Keratinocyte (primary cell): ENCODE data around the gene SCAND1. TPM values are rescaled to one million over a fixed set of nuclear protein-coding genes. Genes with fewer than 3 reads are reported as not detected.

ENCODE experiments used
- DNase-seq: peaks from one replicate; pipeline ENCODE4 v3.0.0-alpha.2; 2011; ENCODE audit warnings: low read depth, missing footprints, low spot score
- FAIRE-seq: peaks from 2 replicates; lab custom pipeline; 2011; peaks lifted over from hg19 to GRCh38; lab: Jason Lieb, UNC
- H2AFZ ChIP-seq: 2 replicates; pipeline ENCODE4 v1.6.0; 2012; ENCODE audit warnings: low read length, control low read depth, inconsistent platforms; ENCODE audit not compliant: control insufficient read depth
- H3K27ac ChIP-seq: 2 replicates; pipeline ENCODE4 v1.5.1; 2011; ENCODE audit warnings: low read length; ENCODE audit not compliant: control insufficient read depth, insufficient read depth
- H3K27me3 ChIP-seq: 3 replicates; pipeline ENCODE4 v1.6.0; 2011; ENCODE audit warnings: low read length; ENCODE audit not compliant: control insufficient read depth, insufficient read depth; ENCODE audit errors: extremely low read depth
- H3K36me3 ChIP-seq, 2 experiments: 2 replicates in 1 of 2; 3 replicates in 1 of 2; pipeline ENCODE4 v1.5.1; 2011; ENCODE audit warnings: low read length in 2 of 2, mild to moderate bottlenecking in 1 of 2; ENCODE audit not compliant: control insufficient read depth in 2 of 2, insufficient read depth in 2 of 2; ENCODE audit errors: extremely low read depth in 1 of 2
- H3K4me1 ChIP-seq: 3 replicates; pipeline ENCODE4 v1.5.1; 2011; ENCODE audit warnings: low read length; ENCODE audit not compliant: control insufficient read depth, insufficient read depth; ENCODE audit errors: extremely low read depth
- H3K4me2 ChIP-seq: 3 replicates; pipeline ENCODE4 v1.6.0; 2011; ENCODE audit warnings: low read depth, low read length; ENCODE audit not compliant: control insufficient read depth, insufficient read depth; ENCODE audit errors: extremely low read depth
- H3K4me3 ChIP-seq, 3 experiments: fragments of 200-600 bp in 1 of 3; sonication (generic) in 1 of 3; 2 replicates in 2 of 3; 3 replicates in 1 of 3; pipeline ENCODE4 v1.5.1; 2011 to 2016; ENCODE audit warnings: low read length in 3 of 3, mild to moderate bottlenecking in 3 of 3, control low read depth in 2 of 3, inconsistent platforms in 1 of 3, low read depth in 1 of 3, mixed read lengths in 1 of 3, mixed run types in 1 of 3, moderate library complexity in 1 of 3; ENCODE audit not compliant: control insufficient read depth in 2 of 3, insufficient read depth in 2 of 3; ENCODE audit errors: extremely low read depth in 1 of 3
- H3K79me2 ChIP-seq: 2 replicates; pipeline ENCODE4 v1.6.0; 2012; ENCODE audit warnings: low read length; ENCODE audit not compliant: control insufficient read depth, insufficient read depth
- H3K9ac ChIP-seq: 3 replicates; pipeline ENCODE4 v1.6.0; 2011; ENCODE audit warnings: low read length; ENCODE audit not compliant: control insufficient read depth, insufficient read depth; ENCODE audit errors: extremely low read depth
- H3K9me1 ChIP-seq: 3 replicates; pipeline ENCODE4 v1.6.0; 2011; ENCODE audit warnings: low read length; ENCODE audit not compliant: control insufficient read depth, insufficient read depth; ENCODE audit errors: extremely low read depth
- H3K9me3 ChIP-seq: 2 replicates; pipeline ENCODE4 v1.5.1; 2012; ENCODE audit warnings: low read depth, low read length; ENCODE audit not compliant: control insufficient read depth
- H4K20me1 ChIP-seq: 3 replicates; pipeline ENCODE4 v1.6.0; 2011; ENCODE audit warnings: low read length; ENCODE audit not compliant: control insufficient read depth, insufficient read depth; ENCODE audit errors: extremely low read depth
- EZH2 ChIP-seq: IDR thresholded peaks from one replicate; pipeline ENCODE4 v1.6.1; 2012; ENCODE audit warnings: inconsistent platforms, mild to moderate bottlenecking, low read length, moderate library complexity
- dilution Hi-C: fragments of 300-500 bp; cut with MboI; formaldehyde crosslinking; loops from one replicate; pipeline ENCODE4 v1.7.0; 2020; ENCODE audit warnings: low sequenced_read_pairs; ENCODE audit not compliant: extremely low pct_ligation_motif_present
- polyA plus RNA-seq, 5 experiments: library from polyadenylated mRNA; depleted of rRNA in 3 of 5; stranded (reverse) in 3 of 5; stranded (forward) in 1 of 5; unstranded in 1 of 5; fragments of >200 nt; gene quantifications; 1 replicate in 1 of 5; 2 replicates in 3 of 5; 3 replicates in 1 of 5; pipeline versions ENCODE4 v1.2.1 to v1.2.3, GENCODE V29; 2011 to 2012; ENCODE audit warnings: missing spikeins in 2 of 5, low read depth in 1 of 5, low replicate concordance in 1 of 5
- small RNA-seq, 3 experiments: library from RNA; depleted of rRNA; stranded (forward); fragments of <200 nt; gene quantifications; one replicate each; pipeline ENCODE3, GENCODE V24; 2012; ENCODE audit warnings: low read depth in 3 of 3, low replicate concordance in 1 of 3; ENCODE audit not compliant: insufficient read length in 3 of 3
- TF ChIP-seq, protein P1 (sequence below), 3 experiments: IDR thresholded peaks in 1 of 3; conservative IDR thresholded peaks in 1 of 3; optimal IDR thresholded peaks in 1 of 3; 2 replicates in 2 of 3; 3 replicates in 1 of 3; pipeline versions ENCODE3 to v1.5.1; 2011; ENCODE audit warnings: low read length in 3 of 3, mild to moderate bottlenecking in 3 of 3, moderate library complexity in 2 of 3, control low read depth in 1 of 3, inconsistent platforms in 1 of 3; ENCODE audit not compliant: insufficient read depth in 2 of 3; ENCODE audit errors: extremely low read depth in 1 of 3

The SCAND1 gene
- polyA plus RNA-seq, 1 donor (not counting 4 experiments of a cell fraction or from before 2014, with no cell fraction given), result 5.8 TPM

DNA sequence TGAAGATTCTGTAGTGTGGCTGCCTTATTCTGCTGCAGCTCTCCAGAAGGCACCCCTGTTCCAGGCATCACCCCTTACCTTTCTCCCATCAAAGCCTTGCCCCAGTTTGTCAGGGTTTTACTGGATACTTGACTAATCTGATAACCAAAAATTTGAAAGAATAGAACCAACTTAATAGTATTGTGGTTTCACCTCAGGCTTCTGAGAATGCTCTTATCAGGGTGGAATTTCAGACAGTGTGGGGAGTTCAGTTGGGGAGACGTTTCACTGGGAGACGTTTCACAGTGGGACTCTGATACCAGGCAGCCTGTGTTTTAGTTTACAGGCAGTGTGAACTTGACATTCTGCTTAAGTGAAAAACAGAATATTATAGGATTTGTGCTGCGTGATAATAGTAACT, 50.5 kb downstream of the SCAND1 start:
- Histone ChIP-seq H3K4me3 (no peak overlapping the region), H3K9ac (no peak overlapping the region), H3K9me3 (no peaks in the 10 kb centered on the region), H2AFZ (no peak overlapping the region), H3K27me3 (no peaks in the 10 kb centered on the region), H4K20me1 (peaks cover 5% of the 10 kb centered on the region), H3K27ac (no peak overlapping the region), H3K79me2 (peaks cover 3% of the 10 kb centered on the region), H3K4me2 (no peak overlapping the region), H3K9me1 (peaks cover 2% of the 10 kb centered on the region), H3K36me3 (peaks cover 6 to 19% of the 10 kb centered on the region in 2 experiments), H3K4me1 (peaks cover 13% of the 10 kb centered on the region)
- DNase-seq (no peak), FAIRE-seq (no peak)
- dilution Hi-C loops, result no loop called here
- no peak for TF ChIP-seq EZH2
- TF ChIP-seq, protein P1, sequence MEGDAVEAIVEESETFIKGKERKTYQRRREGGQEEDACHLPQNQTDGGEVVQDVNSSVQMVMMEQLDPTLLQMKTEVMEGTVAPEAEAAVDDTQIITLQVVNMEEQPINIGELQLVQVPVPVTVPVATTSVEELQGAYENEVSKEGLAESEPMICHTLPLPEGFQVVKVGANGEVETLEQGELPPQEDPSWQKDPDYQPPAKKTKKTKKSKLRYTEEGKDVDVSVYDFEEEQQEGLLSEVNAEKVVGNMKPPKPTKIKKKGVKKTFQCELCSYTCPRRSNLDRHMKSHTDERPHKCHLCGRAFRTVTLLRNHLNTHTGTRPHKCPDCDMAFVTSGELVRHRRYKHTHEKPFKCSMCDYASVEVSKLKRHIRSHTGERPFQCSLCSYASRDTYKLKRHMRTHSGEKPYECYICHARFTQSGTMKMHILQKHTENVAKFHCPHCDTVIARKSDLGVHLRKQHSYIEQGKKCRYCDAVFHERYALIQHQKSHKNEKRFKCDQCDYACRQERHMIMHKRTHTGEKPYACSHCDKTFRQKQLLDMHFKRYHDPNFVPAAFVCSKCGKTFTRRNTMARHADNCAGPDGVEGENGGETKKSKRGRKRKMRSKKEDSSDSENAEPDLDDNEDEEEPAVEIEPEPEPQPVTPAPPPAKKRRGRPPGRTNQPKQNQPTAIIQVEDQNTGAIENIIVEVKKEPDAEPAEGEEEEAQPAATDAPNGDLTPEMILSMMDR (optimal IDR thresholded peaks at IDR 0.05 in 1 of 3, IDR thresholded peaks at IDR 0.05 in 1 of 3, conservative IDR thresholded peaks at IDR 0.05 in 1 of 3; ENCODE audit: extremely low read depth in 1 of 3, insufficient read depth in 2 of 3, low read length in 3 of 3), result no peak

Small RNA genes lying within 50 kb of the gene (small RNA-seq; reads per million reads assigned to genes)
- gene RNU6-937P, result 0 to 1.0 (median 0.25) reads per million in 3 experiments

Other genes with a start within 250 kb of the SCAND1 start
- 37.4 to 146 TPM (median 139 TPM) in 3 replicates for gene RBM39, start 212.2 kb downstream of the SCAND1 start, polyA plus RNA-seq
- gene PHF20, start 182.5 kb downstream of the SCAND1 start, polyA plus RNA-seq, result 23.2 to 31.9 TPM (median 27.6 TPM) in 3 replicates
- gene CNBD2, start 14.1 kb upstream of the SCAND1 start, polyA plus RNA-seq, result 1.7 to 3.9 TPM (median 3.0 TPM) in 3 replicates
- 1.2 to 2.6 TPM (median 1.8 TPM) in 3 replicates for gene EPB41L1, start 200.2 kb upstream of the SCAND1 start, polyA plus RNA-seq